ENCODE measurements around the gene MSS51.

DNA sequence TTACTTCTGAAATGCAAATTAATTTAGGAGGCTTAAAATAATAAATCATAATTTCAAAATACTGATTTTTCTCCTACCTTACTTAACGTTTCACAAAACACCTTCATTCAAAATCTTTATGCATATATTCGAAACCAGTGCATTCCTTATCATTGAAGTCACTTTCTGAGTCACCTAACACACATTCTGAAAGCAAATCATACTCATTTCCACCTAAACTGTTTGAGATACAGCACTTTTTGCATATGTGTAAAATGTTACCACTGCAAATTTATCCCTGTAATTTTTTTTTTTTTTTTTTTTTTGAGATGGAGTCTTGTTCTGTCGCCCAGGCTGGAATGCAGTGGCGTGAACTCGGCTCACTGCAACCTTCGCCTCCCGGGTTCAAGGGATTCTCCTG, 46.8 kb upstream of the MSS51 start:
- no peak for TF ChIP-seq POLR2A (IDR thresholded peaks at IDR 0.05)
- TF ChIP-seq, protein P1, sequence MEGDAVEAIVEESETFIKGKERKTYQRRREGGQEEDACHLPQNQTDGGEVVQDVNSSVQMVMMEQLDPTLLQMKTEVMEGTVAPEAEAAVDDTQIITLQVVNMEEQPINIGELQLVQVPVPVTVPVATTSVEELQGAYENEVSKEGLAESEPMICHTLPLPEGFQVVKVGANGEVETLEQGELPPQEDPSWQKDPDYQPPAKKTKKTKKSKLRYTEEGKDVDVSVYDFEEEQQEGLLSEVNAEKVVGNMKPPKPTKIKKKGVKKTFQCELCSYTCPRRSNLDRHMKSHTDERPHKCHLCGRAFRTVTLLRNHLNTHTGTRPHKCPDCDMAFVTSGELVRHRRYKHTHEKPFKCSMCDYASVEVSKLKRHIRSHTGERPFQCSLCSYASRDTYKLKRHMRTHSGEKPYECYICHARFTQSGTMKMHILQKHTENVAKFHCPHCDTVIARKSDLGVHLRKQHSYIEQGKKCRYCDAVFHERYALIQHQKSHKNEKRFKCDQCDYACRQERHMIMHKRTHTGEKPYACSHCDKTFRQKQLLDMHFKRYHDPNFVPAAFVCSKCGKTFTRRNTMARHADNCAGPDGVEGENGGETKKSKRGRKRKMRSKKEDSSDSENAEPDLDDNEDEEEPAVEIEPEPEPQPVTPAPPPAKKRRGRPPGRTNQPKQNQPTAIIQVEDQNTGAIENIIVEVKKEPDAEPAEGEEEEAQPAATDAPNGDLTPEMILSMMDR (IDR thresholded peaks at IDR 0.05): no peak

Measured in esophagus squamous epithelium (tissue), 4 donors.